Fibroblast of lung (primary cell): ENCODE results near the gene TMEM74B. TPM values are rescaled to one million over a fixed set of nuclear protein-coding genes. Genes with fewer than 3 reads are reported as not detected.

Experiments used
- DNase-seq, 2 donors: peaks; one replicate each; pipeline versions ENCODE4 v3.0.0 to v3.0.0-alpha.2; 2010; ENCODE audit warnings: low read depth in 2 of 2
- H2AFZ ChIP-seq: 2 replicates; pipeline ENCODE4 v1.5.1; 2012; ENCODE audit warnings: low read length, control low read depth, inconsistent platforms
- H3K27ac ChIP-seq: 2 replicates; pipeline ENCODE4 v1.5.1; 2011; ENCODE audit warnings: low read length, control low read depth; ENCODE audit not compliant: insufficient read depth
- H3K27me3 ChIP-seq: 2 replicates; pipeline ENCODE4 v1.5.1; 2011; ENCODE audit warnings: mild to moderate bottlenecking, low read length; ENCODE audit not compliant: control insufficient read depth, insufficient read depth
- H3K36me3 ChIP-seq: 2 replicates; pipeline ENCODE4 v1.5.1; 2011; ENCODE audit warnings: low read length; ENCODE audit not compliant: control insufficient read depth, insufficient read depth
- H3K4me1 ChIP-seq: 2 replicates; pipeline ENCODE4 v1.5.1; 2011; ENCODE audit warnings: low read length; ENCODE audit not compliant: control insufficient read depth, insufficient read depth; ENCODE audit errors: extremely low read depth
- H3K4me2 ChIP-seq: 2 replicates; pipeline ENCODE4 v1.5.1; 2011; ENCODE audit warnings: low read length, control low read depth; ENCODE audit not compliant: insufficient read depth; ENCODE audit errors: extremely low read depth
- H3K4me3 ChIP-seq, 4 experiments: fragments of 200-600 bp in 1 of 4; sonication (generic) in 1 of 4; replicated peaks in 1 of 4; 2 replicates each; pipeline ENCODE4 v1.5.1; 2011 to 2016; ENCODE audit warnings: low read length in 4 of 4, low read depth in 3 of 4, mild to moderate bottlenecking in 3 of 4, control low read depth in 2 of 4, inconsistent platforms in 1 of 4, mixed read lengths in 1 of 4; ENCODE audit not compliant: insufficient read depth in 1 of 4; ENCODE audit errors: control extremely low read depth in 1 of 4
- H3K79me2 ChIP-seq: 2 replicates; pipeline ENCODE4 v1.5.1; 2012; ENCODE audit warnings: mild to moderate bottlenecking, low read length, inconsistent platforms; ENCODE audit not compliant: control insufficient read depth, insufficient read depth
- H3K9ac ChIP-seq: 2 replicates; pipeline ENCODE4 v1.5.1; 2011; ENCODE audit warnings: mild to moderate bottlenecking, low read length, control low read depth; ENCODE audit not compliant: insufficient read depth
- H3K9me3 ChIP-seq: 2 replicates; pipeline ENCODE4 v1.5.1; 2012; ENCODE audit warnings: low read depth, low read length; ENCODE audit not compliant: control insufficient read depth, insufficient read depth
- H4K20me1 ChIP-seq: 2 replicates; pipeline ENCODE4 v1.5.1; 2011; ENCODE audit warnings: low read length; ENCODE audit not compliant: control insufficient read depth, insufficient read depth; ENCODE audit errors: extremely low read depth
- CTCF ChIP-seq, 2 donors: IDR thresholded peaks in 1 of 2; conservative IDR thresholded peaks in 1 of 2; 1 replicate in 1 of 2; 2 replicates in 1 of 2; pipeline ENCODE4 v1.5.1; 2011 to 2012; ENCODE audit warnings: low read length in 2 of 2, control low read depth in 1 of 2, inconsistent platforms in 1 of 2, low read depth in 1 of 2, mild to moderate bottlenecking in 1 of 2
- EZH2 ChIP-seq: IDR thresholded peaks from 2 replicates; pipeline ENCODE4 v1.5.1; 2012; ENCODE audit warnings: low read length, control low read depth, mild to moderate bottlenecking; ENCODE audit errors: missing control alignments
- polyA plus RNA-seq, 2 donors: library from polyadenylated mRNA; depleted of rRNA in 1 of 2; stranded (reverse) in 1 of 2; unstranded in 1 of 2; fragments of >200 nt; gene quantifications; 2 replicates each; pipeline ENCODE4 v1.2.1, GENCODE V29; 2011 to 2012; ENCODE audit warnings: missing spikeins in 1 of 2
- total RNA-seq: library from RNA; depleted of rRNA; stranded (reverse); fragments of >200 nt; gene quantifications from 2 replicates; pipeline ENCODE4 v1.2.1, GENCODE V29; 2014

TMEM74B gene
- total and polyA plus RNA-seq, 2 donors (not counting 1 experiment from before 2014, with no cell fraction given): not detected

GRCh38 chr20:1198751-1199150, 14.0 kb upstream of the TMEM74B start:
- no peak overlapping the region for H2AFZ ChIP-seq
- no peaks in the 10 kb centered on the region for H3K9me3 ChIP-seq
- H3K4me2 ChIP-seq: no peak overlapping the region
- no peaks in the 10 kb centered on the region for H3K36me3 ChIP-seq
- DNase-seq: no peak
- no peaks in the 10 kb centered on the region for H3K4me1 ChIP-seq
- TF ChIP-seq EZH2 (no peak), CTCF (conservative IDR thresholded peaks at IDR 0.05 in 1 of 2, IDR thresholded peaks at IDR 0.05 in 1 of 2; ENCODE audit: low read depth in 1 of 2, low read length in 2 of 2) (no peak)
- H3K79me2 ChIP-seq: no peaks in the 10 kb centered on the region
- no peak overlapping the region for H3K4me3 ChIP-seq
- no peak overlapping the region for H3K9ac ChIP-seq
- no peak overlapping the region for H3K27ac ChIP-seq
- H4K20me1 ChIP-seq: no peaks in the 10 kb centered on the region
- peaks cover 27% of the 10 kb centered on the region for H3K27me3 ChIP-seq

- peaks cover 22% of the 10 kb centered on the region for H3K27me3 ChIP-seq
- TF ChIP-seq EZH2 (no peak), CTCF (conservative IDR thresholded peaks at IDR 0.05 in 1 of 2, IDR thresholded peaks at IDR 0.05 in 1 of 2; ENCODE audit: low read depth in 1 of 2, low read length in 2 of 2) (no peak)
- no peaks in the 10 kb centered on the region for H3K9me3 ChIP-seq
- H4K20me1 ChIP-seq: no peaks in the 10 kb centered on the region
- no peaks in the 10 kb centered on the region for H3K36me3 ChIP-seq
- no peak for DNase-seq
- H3K79me2 ChIP-seq: no peaks in the 10 kb centered on the region
- H3K4me3 ChIP-seq: no peak overlapping the region
- H3K4me1 ChIP-seq: no peaks in the 10 kb centered on the region
- H3K27ac ChIP-seq: no peak overlapping the region
- no peak overlapping the region for H3K4me2 ChIP-seq
- no peak overlapping the region for H2AFZ ChIP-seq
- H3K9ac ChIP-seq: no peak overlapping the region
Observed at GRCh38 chr20:1197801-1198200, 13.0 kb upstream of the TMEM74B start.

GRCh38 chr20:1196634-1197033, 11.9 kb upstream of the TMEM74B start:
- Histone ChIP-seq H3K9ac (no peak overlapping the region), H2AFZ (no peak overlapping the region), H3K27me3 (peaks cover 18% of the 10 kb centered on the region), H3K4me1 (no peaks in the 10 kb centered on the region), H4K20me1 (no peaks in the 10 kb centered on the region), H3K4me2 (no peak overlapping the region), H3K27ac (no peak overlapping the region), H3K36me3 (no peaks in the 10 kb centered on the region), H3K9me3 (no peaks in the 10 kb centered on the region), H3K4me3 (no peak overlapping the region), H3K79me2 (no peaks in the 10 kb centered on the region)
- DNase-seq: no peak
- TF ChIP-seq EZH2 (no peak), CTCF (conservative IDR thresholded peaks at IDR 0.05 in 1 of 2, IDR thresholded peaks at IDR 0.05 in 1 of 2; ENCODE audit: low read depth in 1 of 2, low read length in 2 of 2) (no peak)
